Measurements from ENCODE around the gene ZFAND5. TPM values are rescaled to one million over a fixed set of nuclear protein-coding genes. Genes with fewer than 3 reads are reported as not detected.

ZFAND5 gene
- total RNA-seq, 1 donor from 2014 or later, result 162 TPM

DNA sequence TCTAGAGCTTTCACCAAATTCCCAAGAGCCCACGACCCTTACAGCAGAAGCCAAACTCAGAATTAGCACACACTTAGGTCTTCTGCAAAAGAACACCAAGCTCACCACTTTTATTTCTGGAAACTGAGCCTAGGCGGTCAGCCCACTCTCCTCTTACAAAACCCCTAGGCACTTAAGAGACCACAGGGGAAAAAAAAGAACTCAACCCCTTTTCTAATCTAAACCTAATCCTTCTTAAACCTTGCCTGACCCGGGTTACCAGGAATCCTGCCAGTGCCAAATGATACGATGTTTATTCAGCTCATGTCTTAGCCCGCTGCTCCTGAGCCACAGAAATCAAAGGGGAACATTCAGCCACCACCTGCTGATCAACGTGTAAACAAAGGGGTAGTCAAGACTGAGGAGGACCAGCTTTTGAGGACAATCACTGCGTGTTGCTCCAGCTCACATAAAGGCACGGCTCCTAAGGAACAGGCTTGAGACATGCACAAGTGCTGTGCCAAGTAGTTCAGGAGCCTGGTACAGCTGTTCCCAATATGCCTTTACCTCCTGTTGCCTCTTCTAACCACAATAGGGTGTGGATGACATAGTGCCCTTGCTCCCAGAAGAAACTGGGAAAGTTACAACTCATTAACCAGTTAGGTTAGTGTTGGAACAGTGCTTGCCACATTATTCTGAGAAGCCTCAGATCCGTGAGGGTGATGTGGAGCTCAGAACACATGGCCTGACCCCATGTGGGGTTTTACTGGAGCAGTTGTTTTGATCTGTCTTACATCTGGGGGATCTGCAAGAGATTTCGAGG, 49.3 kb downstream of the ZFAND5 start:
- Histone ChIP-seq H3K27me3 (ENCODE audit: control insufficient read depth, insufficient read depth, low read length) (no peaks in the 10 kb centered on the region), H3K36me3 (ENCODE audit: control insufficient read depth, insufficient read depth, low read length) (no peaks in the 10 kb centered on the region), H3K4me3 (ENCODE audit: low read depth, low read length) (no peak overlapping the region)
- peak; percentile 90 for DNase-seq (ENCODE audit: low read depth)
- TF ChIP-seq, protein P1, sequence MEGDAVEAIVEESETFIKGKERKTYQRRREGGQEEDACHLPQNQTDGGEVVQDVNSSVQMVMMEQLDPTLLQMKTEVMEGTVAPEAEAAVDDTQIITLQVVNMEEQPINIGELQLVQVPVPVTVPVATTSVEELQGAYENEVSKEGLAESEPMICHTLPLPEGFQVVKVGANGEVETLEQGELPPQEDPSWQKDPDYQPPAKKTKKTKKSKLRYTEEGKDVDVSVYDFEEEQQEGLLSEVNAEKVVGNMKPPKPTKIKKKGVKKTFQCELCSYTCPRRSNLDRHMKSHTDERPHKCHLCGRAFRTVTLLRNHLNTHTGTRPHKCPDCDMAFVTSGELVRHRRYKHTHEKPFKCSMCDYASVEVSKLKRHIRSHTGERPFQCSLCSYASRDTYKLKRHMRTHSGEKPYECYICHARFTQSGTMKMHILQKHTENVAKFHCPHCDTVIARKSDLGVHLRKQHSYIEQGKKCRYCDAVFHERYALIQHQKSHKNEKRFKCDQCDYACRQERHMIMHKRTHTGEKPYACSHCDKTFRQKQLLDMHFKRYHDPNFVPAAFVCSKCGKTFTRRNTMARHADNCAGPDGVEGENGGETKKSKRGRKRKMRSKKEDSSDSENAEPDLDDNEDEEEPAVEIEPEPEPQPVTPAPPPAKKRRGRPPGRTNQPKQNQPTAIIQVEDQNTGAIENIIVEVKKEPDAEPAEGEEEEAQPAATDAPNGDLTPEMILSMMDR (IDR thresholded peaks at IDR 0.05; ENCODE audit: insufficient read depth, low read length, poor library complexity, severe bottlenecking), result no peak

DNA sequence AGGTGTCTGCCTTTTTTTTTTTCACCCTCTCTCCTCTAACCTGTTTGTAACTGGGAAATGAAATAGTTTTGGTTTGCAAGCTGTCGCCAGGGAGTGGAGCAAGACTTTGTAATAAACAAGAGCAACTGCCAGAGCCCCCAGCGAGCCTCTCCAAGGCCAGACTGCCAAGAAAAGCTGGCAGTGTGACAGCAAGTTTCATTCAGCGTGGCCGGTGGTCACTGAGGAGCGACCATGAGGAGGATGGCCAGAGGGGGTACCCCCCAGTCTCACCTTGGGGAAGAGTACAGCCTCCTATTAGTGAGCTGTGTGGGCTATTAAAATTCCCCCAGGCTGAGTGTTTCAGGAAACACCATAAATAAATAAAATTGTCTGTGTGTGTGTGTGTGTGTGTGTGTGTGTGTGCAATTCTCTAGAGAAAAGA, 49.9 kb downstream of the ZFAND5 start:
- Histone ChIP-seq H3K36me3 (ENCODE audit: control insufficient read depth, insufficient read depth, low read length) (no peaks in the 10 kb centered on the region), H3K4me3 (ENCODE audit: low read depth, low read length) (no peak overlapping the region), H3K27me3 (ENCODE audit: control insufficient read depth, insufficient read depth, low read length) (no peaks in the 10 kb centered on the region)
- DNase-seq (ENCODE audit: low read depth), result peak; percentile 56
- TF ChIP-seq, protein P1 (IDR thresholded peaks at IDR 0.05; ENCODE audit: insufficient read depth, low read length, poor library complexity, severe bottlenecking), result peak; percentile 5

DNA sequence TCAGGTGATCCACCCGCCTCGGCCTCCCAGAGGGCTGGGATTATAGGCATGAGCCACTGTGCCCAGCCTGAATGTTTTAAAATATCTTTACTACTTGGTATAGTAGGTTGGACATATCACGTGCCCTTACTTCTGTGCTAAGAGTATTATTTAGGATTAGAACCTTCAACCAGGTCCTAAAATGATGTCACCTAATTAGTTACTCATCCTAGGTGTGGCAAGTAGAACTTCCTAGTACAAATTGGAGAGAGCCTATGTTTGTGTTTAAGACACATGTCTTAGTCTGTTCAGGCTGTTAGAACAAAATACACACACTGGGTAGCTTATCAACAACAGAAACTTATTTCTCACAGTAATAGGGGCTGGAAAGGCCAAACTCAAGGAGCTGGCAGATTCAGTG, 51.5 kb downstream of the ZFAND5 start:
- H3K36me3 ChIP-seq (ENCODE audit: control insufficient read depth, insufficient read depth, low read length), result no peaks in the 10 kb centered on the region
- TF ChIP-seq, protein P1 (IDR thresholded peaks at IDR 0.05; ENCODE audit: insufficient read depth, low read length, poor library complexity, severe bottlenecking), result no peak
- H3K27me3 ChIP-seq (ENCODE audit: control insufficient read depth, insufficient read depth, low read length), result no peaks in the 10 kb centered on the region
- no peak overlapping the region for H3K4me3 ChIP-seq (ENCODE audit: low read depth, low read length)
- DNase-seq (ENCODE audit: low read depth), result no peak

DNA sequence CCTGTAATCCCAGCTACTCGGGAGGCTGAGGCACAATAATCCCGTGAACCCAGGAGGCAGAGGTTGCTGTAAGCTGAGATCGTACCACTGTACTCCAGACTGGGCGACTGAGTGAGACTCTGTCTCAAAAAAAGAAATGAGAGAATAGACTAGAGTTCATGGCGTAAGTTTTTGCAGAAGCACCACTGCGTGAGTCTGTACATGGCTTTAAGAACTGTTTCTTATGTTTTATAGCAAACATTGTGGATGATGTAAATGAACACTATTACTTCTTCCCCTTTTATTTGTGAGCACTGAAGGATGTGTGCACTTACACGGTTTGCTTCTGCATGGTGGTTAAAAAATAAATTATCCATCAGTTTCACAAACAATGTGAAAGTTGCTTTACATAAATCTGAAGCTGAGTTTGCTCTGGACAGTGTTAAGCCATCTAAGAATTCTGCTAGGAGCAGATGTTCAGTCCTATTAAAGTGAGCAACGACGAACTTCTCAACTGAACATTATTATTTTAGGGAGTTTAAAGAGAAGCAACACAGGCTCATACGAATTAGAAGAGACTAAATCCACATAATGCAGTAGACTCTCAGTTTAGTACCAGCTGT, 52.5 kb downstream of the ZFAND5 start:
- TF ChIP-seq, protein P1 (IDR thresholded peaks at IDR 0.05; ENCODE audit: insufficient read depth, low read length, poor library complexity, severe bottlenecking), result no peak
- Histone ChIP-seq H3K36me3 (ENCODE audit: control insufficient read depth, insufficient read depth, low read length) (no peaks in the 10 kb centered on the region), H3K4me3 (ENCODE audit: low read depth, low read length) (no peak overlapping the region), H3K27me3 (ENCODE audit: control insufficient read depth, insufficient read depth, low read length) (no peaks in the 10 kb centered on the region)
- DNase-seq (ENCODE audit: low read depth), result no peak

DNA sequence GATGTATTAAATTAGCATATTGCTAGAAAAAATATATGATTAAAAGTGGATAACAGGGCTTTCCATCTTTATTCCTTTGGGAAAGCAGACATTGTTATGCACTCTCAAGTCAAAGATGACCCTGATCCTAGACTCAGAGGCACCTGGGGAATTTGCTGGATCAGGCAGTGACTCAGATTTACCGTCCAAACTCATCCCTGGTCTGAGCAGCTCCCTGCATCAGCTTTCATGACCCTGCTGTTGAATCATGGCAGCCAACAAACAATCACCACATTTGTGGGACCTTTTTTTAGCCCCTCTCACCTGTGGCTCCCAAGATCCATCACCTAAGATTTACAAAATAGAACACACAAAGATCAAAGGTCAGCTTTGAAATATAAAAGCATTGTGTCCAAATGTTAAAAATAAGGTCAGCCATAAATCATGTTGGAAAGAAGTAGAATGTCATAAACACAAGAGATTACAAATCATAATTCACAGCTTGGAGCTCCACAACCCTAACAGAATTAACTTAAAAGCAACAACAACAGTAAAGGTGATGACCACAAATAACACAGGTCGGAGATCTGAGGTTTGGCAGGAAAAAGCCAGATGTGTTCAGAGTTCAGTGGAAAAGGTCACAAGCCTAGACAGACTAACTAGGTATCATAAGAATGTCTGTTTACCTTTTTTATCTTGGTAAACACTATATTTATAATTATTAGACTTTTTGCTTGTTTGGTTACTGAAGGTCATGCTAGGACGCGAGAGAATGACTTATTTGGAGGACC, 55.5 kb downstream of the ZFAND5 start:
- TF ChIP-seq, protein P1 (IDR thresholded peaks at IDR 0.05; ENCODE audit: insufficient read depth, low read length, poor library complexity, severe bottlenecking), result no peak

More for the DNA sequence above, 55.5 kb downstream of the ZFAND5 start:
- H3K36me3 ChIP-seq (ENCODE audit: control insufficient read depth, insufficient read depth, low read length), result no peaks in the 10 kb centered on the region
- no peak overlapping the region for H3K4me3 ChIP-seq (ENCODE audit: low read depth, low read length)
- DNase-seq (ENCODE audit: low read depth), result no peak
- no peaks in the 10 kb centered on the region for H3K27me3 ChIP-seq (ENCODE audit: control insufficient read depth, insufficient read depth, low read length)

Data from kidney epithelial cell (primary cell).